Kidney epithelial cell (primary cell): Measurements from ENCODE around the gene LIN28B. TPM values are rescaled to one million over a fixed set of nuclear protein-coding genes. Genes with fewer than 3 reads are reported as not detected.

Experiments used
- DNase-seq: peaks from one replicate; pipeline ENCODE4 v3.0.0-alpha.2; 2010; ENCODE audit warnings: low read depth
- H3K27me3 ChIP-seq: 2 replicates; pipeline ENCODE4 v1.6.0; 2011; ENCODE audit warnings: low read length; ENCODE audit not compliant: control insufficient read depth, insufficient read depth
- H3K36me3 ChIP-seq: 2 replicates; pipeline ENCODE4 v1.5.1; 2011; ENCODE audit warnings: low read length; ENCODE audit not compliant: control insufficient read depth, insufficient read depth
- H3K4me3 ChIP-seq: 2 replicates; pipeline ENCODE4 v1.5.1; 2011; ENCODE audit warnings: low read depth, mild to moderate bottlenecking, control low read depth, low read length
- total RNA-seq: library from RNA; depleted of rRNA; stranded (reverse); fragments of >200 nt; gene quantifications from 2 replicates; pipeline ENCODE4 v1.2.3, GENCODE V29; 2015
- TF ChIP-seq, protein P1 (sequence below): IDR thresholded peaks from 2 replicates; pipeline ENCODE4 v1.5.1; 2011; ENCODE audit warnings: mild to moderate bottlenecking, moderate library complexity, low read length, control low read depth, inconsistent platforms; ENCODE audit not compliant: insufficient read depth, poor library complexity, severe bottlenecking

Gene LIN28B
- total RNA-seq, 1 donor from 2014 or later: 0.92 TPM

DNA sequence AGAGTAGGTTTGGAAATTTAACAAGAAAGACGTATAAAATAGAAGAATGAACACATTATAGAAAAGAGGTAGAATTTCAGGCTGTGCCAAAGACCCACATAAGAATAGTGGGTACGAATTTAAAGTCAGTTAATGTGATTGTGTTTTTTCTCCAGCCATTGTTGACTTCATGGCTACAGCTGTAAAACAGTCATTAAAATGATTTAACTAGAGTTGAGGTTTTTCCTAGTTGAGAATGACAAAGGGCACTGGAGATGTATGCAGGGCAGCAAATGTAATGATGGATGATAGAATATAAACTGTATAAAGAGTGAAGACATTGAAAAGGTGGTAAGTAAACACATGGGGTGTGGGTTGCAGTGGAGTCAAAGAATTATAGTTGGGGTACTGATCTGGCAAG lies 72.7 kb downstream of the LIN28B start:
- no peak for DNase-seq
- TF ChIP-seq, protein P1, sequence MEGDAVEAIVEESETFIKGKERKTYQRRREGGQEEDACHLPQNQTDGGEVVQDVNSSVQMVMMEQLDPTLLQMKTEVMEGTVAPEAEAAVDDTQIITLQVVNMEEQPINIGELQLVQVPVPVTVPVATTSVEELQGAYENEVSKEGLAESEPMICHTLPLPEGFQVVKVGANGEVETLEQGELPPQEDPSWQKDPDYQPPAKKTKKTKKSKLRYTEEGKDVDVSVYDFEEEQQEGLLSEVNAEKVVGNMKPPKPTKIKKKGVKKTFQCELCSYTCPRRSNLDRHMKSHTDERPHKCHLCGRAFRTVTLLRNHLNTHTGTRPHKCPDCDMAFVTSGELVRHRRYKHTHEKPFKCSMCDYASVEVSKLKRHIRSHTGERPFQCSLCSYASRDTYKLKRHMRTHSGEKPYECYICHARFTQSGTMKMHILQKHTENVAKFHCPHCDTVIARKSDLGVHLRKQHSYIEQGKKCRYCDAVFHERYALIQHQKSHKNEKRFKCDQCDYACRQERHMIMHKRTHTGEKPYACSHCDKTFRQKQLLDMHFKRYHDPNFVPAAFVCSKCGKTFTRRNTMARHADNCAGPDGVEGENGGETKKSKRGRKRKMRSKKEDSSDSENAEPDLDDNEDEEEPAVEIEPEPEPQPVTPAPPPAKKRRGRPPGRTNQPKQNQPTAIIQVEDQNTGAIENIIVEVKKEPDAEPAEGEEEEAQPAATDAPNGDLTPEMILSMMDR: no peak
- Histone ChIP-seq H3K4me3 (no peak overlapping the region), H3K36me3 (no peaks in the 10 kb centered on the region), H3K27me3 (no peaks in the 10 kb centered on the region)

DNA sequence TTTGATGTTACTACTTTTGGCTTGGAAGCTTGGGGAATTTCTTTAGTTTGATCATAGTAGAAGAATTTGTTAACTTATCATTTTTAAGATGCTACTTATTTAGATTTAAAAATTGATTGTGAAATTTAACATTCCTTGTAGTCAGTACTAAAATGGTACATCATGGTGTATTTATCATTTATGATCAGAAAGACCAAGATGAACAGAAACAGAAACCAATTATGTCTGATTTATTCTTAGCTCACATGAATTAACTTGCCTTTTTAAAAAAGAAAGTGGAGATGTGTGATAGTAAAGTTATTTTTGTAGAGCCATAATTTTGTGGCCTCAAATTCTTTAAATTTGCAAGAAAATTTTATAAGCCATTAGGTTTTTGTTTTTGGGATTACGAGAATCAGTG lies 77.6 kb downstream of the LIN28B start:
- no peaks in the 10 kb centered on the region for H3K27me3 ChIP-seq
- H3K4me3 ChIP-seq: no peak overlapping the region
- TF ChIP-seq, protein P1: no peak
- no peaks in the 10 kb centered on the region for H3K36me3 ChIP-seq
- no peak for DNase-seq

DNA sequence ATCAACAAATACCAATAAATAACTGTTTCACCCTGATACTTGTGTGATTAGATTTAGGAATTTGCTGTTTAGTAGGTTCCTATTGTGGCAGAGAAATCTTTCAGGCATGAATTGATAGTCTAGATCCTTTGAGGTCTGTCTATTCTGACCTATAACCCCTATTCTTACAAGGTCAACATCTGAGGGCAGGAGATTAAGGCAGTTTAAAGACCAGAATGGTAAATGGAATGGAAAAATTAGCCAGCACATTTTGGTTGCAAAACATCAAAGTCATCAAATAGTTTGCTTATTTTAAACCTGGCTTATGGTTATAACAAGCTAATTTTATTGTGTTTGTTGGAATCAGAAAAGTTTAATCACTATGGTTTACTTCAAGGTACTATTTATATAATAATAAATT lies 78.4 kb downstream of the LIN28B start:
- TF ChIP-seq, protein P1: no peak
- no peaks in the 10 kb centered on the region for H3K36me3 ChIP-seq
- no peak overlapping the region for H3K4me3 ChIP-seq
- no peaks in the 10 kb centered on the region for H3K27me3 ChIP-seq
- DNase-seq: no peak

DNA sequence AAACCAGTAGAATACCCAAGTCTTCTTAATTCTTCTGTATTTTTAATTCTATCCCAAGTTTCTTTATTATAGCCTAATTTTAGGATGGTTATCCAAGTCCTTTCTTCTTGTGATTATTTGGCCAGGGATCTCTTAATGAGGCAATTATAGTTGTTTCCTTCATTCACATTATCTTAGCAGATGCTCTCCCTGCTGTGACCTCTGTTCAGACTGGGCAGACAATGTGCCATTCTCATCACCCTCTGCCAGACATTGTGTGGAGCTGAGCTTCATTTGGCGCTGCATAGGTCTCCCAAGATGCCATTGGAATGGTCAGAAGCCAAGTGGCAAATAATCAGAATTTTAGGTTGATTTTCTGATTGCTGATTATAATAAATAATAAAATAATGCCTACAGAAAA lies 79.4 kb downstream of the LIN28B start:
- no peak for DNase-seq
- Histone ChIP-seq H3K27me3 (no peaks in the 10 kb centered on the region), H3K4me3 (no peak overlapping the region), H3K36me3 (no peaks in the 10 kb centered on the region)
- TF ChIP-seq, protein P1: no peak

DNA sequence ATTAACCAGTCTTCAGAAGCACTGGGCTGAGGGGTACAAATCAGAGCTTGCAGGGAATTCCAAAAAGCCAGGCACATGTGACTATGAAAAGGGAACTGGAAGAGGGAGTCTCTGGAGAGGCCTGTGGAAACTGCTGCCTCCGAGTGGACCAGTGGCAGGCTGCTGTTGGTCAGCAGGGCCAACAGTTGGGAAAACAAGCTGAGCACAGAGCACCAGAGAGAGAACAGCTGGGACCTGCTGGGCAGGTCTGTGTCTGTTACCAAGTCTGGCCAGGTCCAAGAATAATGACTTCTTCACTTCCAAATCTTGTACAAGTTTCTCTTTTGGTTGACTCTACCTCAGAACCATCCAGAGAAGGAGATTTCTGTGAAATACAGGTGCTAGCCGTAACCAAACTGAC lies 81.4 kb downstream of the LIN28B start:
- TF ChIP-seq, protein P1: no peak
- H3K36me3 ChIP-seq: no peaks in the 10 kb centered on the region
- no peak for DNase-seq
- no peaks in the 10 kb centered on the region for H3K27me3 ChIP-seq
- no peak overlapping the region for H3K4me3 ChIP-seq

DNA sequence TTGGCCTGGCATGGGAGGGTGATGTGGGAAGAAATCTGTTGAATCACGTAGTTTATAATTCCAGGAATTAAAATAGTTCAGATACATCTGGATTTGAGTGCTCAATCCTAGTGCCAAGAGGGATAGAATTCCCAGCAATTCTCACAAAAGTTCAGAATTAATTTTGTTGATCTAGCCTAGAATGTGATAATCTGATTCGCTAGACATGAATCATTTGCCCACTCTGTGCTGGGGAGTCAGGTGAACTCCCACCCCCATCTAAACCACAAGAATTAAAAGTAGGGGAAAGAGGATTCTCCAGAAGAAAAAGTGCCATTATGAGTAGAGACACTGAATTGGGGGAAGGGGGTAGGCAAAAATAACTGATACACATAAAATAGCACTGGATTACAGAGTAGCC lies 85.0 kb downstream of the LIN28B start:
- H3K36me3 ChIP-seq: no peaks in the 10 kb centered on the region
- TF ChIP-seq, protein P1: no peak
- H3K4me3 ChIP-seq: no peak overlapping the region
- no peak for DNase-seq
- H3K27me3 ChIP-seq: no peaks in the 10 kb centered on the region
